DOHH2 (cell line): ENCODE results near the gene VPS35.

ENCODE experiments used
- H3F3A ChIP-seq: fragments of 200-600 bp; sonication (generic), shearing (Covaris generic); 2 replicates; pipeline ENCODE4 v1.6.0; 2016; ENCODE audit warnings: antibody characterized with exemption, mild to moderate bottlenecking; ENCODE audit not compliant: control insufficient read depth, insufficient read depth
- H3K27ac ChIP-seq: fragments of 200-600 bp; sonication (generic); 2 replicates; pipeline ENCODE4 v1.5.1; 2014; ENCODE audit warnings: low read depth, mild to moderate bottlenecking, low read length, moderate library complexity
- H3K27me3 ChIP-seq: fragments of 200-600 bp; sonication (generic); 2 replicates; pipeline ENCODE4 v1.6.1; 2014; ENCODE audit warnings: mild to moderate bottlenecking, low read length, mixed read lengths; ENCODE audit not compliant: control insufficient read depth
- H3K36me3 ChIP-seq: fragments of 200-600 bp; sonication (generic); 2 replicates; pipeline ENCODE4 v1.6.1; 2014; ENCODE audit warnings: mild to moderate bottlenecking, low read length, moderate library complexity, mixed read lengths; ENCODE audit not compliant: control insufficient read depth
- H3K4me1 ChIP-seq: fragments of 200-600 bp; sonication (generic); 2 replicates; pipeline ENCODE4 v1.6.1; 2014; ENCODE audit warnings: mild to moderate bottlenecking, low read length, mixed read lengths; ENCODE audit not compliant: control insufficient read depth
- H3K4me2 ChIP-seq: fragments of 200-600 bp; sonication (generic); 2 replicates; pipeline ENCODE4 v1.6.0; 2014; ENCODE audit warnings: mild to moderate bottlenecking, low read length, moderate library complexity
- H3K4me3 ChIP-seq: fragments of 200-600 bp; sonication (generic); 2 replicates; pipeline ENCODE4 v1.5.1; 2014; ENCODE audit warnings: mild to moderate bottlenecking, low read length, mixed read lengths
- H3K79me2 ChIP-seq: fragments of 200-600 bp; sonication (generic); 2 replicates; pipeline ENCODE4 v1.6.1; 2014; ENCODE audit warnings: mild to moderate bottlenecking, low read length, mixed read lengths; ENCODE audit not compliant: control insufficient read depth
- H3K9me2 ChIP-seq: fragments of 200-600 bp; sonication (generic); replicated peaks from 2 replicates; pipeline ENCODE4 v1.6.1; 2014; ENCODE audit warnings: mild to moderate bottlenecking, low read length, mixed read lengths; ENCODE audit not compliant: control insufficient read depth
- H3K9me3 ChIP-seq: fragments of 200-600 bp; sonication (generic); 2 replicates; pipeline ENCODE4 v1.6.1; 2014; ENCODE audit warnings: antibody characterized with exemption, low read length, mixed read lengths; ENCODE audit not compliant: control insufficient read depth, insufficient read depth
- H4K20me1 ChIP-seq: fragments of 200-600 bp; sonication (generic); 2 replicates; pipeline ENCODE4 v1.6.0; 2014; ENCODE audit warnings: low read depth, mild to moderate bottlenecking, antibody characterized with exemption, low read length, moderate library complexity; ENCODE audit not compliant: control insufficient read depth, insufficient read depth
- EZH2phosphoT487 ChIP-seq: fragments of 200-600 bp; sonication (generic); IDR thresholded peaks from 2 replicates; pipeline ENCODE4 v1.6.1; 2017; ENCODE audit warnings: borderline replicate concordance, mild to moderate bottlenecking, antibody characterized with exemption, low read length, moderate library complexity, mixed read lengths
- TF ChIP-seq, protein P1 (sequence below): fragments of 200-600 bp; sonication (generic); IDR thresholded peaks from one replicate; pipeline ENCODE4 v1.5.1; 2014; ENCODE audit warnings: antibody characterized with exemption, mild to moderate bottlenecking, low read depth, low read length; ENCODE audit not compliant: poor library complexity, severe bottlenecking

Gene VPS35

DNA sequence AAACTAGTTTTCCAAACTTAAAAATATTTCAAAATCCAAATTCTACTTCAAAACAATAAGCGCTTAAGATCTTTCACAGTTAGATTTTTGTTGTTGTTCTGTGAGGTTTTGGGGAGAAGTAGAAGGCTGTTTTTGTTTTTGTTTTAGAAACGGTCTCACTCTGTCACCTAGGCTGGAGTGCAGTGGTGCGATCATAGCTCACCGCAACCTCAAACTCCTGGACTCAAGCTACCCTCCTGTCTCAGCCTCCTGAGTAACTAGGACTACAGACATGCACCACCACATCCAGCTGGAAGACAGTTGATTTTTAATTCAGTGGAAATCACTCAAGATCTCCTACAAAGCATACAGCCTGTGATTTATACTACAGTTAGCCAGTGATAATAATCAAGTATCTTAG is 70.5 kb downstream of the VPS35 start:
- H3K4me2 ChIP-seq, result peak overlapping the region; percentile 96
- 0 out of 2 replicates have a peak, but pooled peaks cover 9% of the 10 kb centered on the region for H4K20me1 ChIP-seq
- no peaks in the 10 kb centered on the region for H3K9me2 ChIP-seq
- peaks cover 72% of the 10 kb centered on the region for H3K36me3 ChIP-seq
- no peaks in the 10 kb centered on the region for H3K9me3 ChIP-seq
- H3K27me3 ChIP-seq, result no peaks in the 10 kb centered on the region
- peaks cover 84% of the 10 kb centered on the region for H3K79me2 ChIP-seq
- peaks cover 22% of the 10 kb centered on the region for H3F3A ChIP-seq
- H3K27ac ChIP-seq, result peak overlapping the region; percentile 95
- peak overlapping the region; percentile 99 for H3K4me3 ChIP-seq
- TF ChIP-seq, protein P1, sequence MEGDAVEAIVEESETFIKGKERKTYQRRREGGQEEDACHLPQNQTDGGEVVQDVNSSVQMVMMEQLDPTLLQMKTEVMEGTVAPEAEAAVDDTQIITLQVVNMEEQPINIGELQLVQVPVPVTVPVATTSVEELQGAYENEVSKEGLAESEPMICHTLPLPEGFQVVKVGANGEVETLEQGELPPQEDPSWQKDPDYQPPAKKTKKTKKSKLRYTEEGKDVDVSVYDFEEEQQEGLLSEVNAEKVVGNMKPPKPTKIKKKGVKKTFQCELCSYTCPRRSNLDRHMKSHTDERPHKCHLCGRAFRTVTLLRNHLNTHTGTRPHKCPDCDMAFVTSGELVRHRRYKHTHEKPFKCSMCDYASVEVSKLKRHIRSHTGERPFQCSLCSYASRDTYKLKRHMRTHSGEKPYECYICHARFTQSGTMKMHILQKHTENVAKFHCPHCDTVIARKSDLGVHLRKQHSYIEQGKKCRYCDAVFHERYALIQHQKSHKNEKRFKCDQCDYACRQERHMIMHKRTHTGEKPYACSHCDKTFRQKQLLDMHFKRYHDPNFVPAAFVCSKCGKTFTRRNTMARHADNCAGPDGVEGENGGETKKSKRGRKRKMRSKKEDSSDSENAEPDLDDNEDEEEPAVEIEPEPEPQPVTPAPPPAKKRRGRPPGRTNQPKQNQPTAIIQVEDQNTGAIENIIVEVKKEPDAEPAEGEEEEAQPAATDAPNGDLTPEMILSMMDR, result no peak
- TF ChIP-seq EZH2phosphoT487, result no peak
- H3K4me1 ChIP-seq, result peaks cover 73% of the 10 kb centered on the region

DNA sequence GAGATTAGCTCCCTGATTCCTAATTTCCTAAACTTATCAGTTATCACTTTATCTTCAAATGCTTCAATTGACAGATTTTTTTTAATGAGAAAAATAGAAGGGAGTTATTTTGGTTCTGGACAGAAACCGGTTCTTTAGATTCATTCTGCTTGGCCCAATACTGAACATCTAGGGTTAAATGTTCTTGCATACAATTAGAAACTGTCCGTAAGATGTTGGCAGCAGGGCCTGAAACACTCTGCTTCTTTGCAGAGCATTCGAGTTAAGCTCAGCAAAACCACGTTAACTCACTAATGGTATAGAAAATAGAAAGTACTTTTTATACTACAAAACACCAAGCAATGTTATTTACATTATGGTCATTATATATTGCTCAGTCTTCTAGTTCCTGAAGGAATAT is 75.0 kb downstream of the VPS35 start:
- peaks cover 91% of the 10 kb centered on the region for H3K4me1 ChIP-seq
- peak overlapping the region; percentile 71 for H3K4me2 ChIP-seq
- H3F3A ChIP-seq, result peaks cover 17% of the 10 kb centered on the region
- H3K27ac ChIP-seq, result peak overlapping the region; percentile 74
- H3K79me2 ChIP-seq, result peaks cover 95% of the 10 kb centered on the region
- no peaks in the 10 kb centered on the region for H3K9me2 ChIP-seq
- no peaks in the 10 kb centered on the region for H3K9me3 ChIP-seq
- H3K36me3 ChIP-seq, result peaks cover 96% of the 10 kb centered on the region
- no peaks in the 10 kb centered on the region for H3K27me3 ChIP-seq
- peaks cover 5% of the 10 kb centered on the region; the same call in 1 of the 2 replicates for H4K20me1 ChIP-seq
- H3K4me3 ChIP-seq, result peak overlapping the region; percentile 62
- no peak for TF ChIP-seq EZH2phosphoT487
- TF ChIP-seq, protein P1, result no peak

DNA sequence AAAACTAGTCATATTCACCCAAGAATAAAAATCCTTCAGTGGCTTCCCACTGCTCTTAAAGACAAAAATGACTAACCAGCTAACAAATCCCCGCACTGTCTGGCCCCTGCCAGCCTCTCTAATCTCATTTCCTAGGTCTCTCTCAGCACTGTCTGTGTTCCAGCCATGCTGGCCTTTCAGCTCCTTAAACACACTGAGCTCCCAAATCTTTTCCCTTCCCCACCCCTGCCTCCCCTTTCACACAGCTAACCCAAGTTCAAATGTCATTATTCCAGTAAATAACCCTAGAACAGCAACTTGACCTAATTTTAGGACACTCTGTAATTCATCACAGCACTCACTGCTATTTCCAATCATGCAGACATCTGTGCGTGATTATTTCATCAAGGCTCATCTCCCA is 75.6 kb downstream of the VPS35 start:
- Histone ChIP-seq H3K27me3 (no peaks in the 10 kb centered on the region), H3K27ac (peak overlapping the region; percentile 74), H3K79me2 (peaks cover 92% of the 10 kb centered on the region), H3F3A (peaks cover 20% of the 10 kb centered on the region), H3K36me3 (peaks cover 96% of the 10 kb centered on the region), H3K4me2 (peak overlapping the region; percentile 71), H3K9me2 (no peaks in the 10 kb centered on the region), H3K9me3 (no peaks in the 10 kb centered on the region), H3K4me3 (peak overlapping the region; percentile 62), H4K20me1 (peaks cover 4% of the 10 kb centered on the region; the same call in 1 of the 2 replicates), H3K4me1 (peaks cover 91% of the 10 kb centered on the region)
- TF ChIP-seq, protein P1, result no peak
- no peak for TF ChIP-seq EZH2phosphoT487
